CD4-positive, alpha-beta T cell treated with Interleukin-17A for 4 hours (primary cell): ENCODE measurements around the gene ATG2A.

Experiments
- DNase-seq: peaks from one replicate; pipeline ENCODE4 v3.0.0-alpha.2; 2020; ENCODE audit warnings: mixed read lengths

The ATG2A gene

GRCh38 chr11:64900774-64901173 is 16.2 kb downstream of the ATG2A start:
- DNase-seq = no peak

- peak; percentile 72 for DNase-seq
These were observed 16.7 kb downstream of the ATG2A start for GRCh38 chr11:64900263-64900678.

- DNase-seq = no peak
These were observed 18.5 kb downstream of the ATG2A start for GRCh38 chr11:64898541-64898940.

- DNase-seq = no peak
These were observed 18.9 kb downstream of the ATG2A start for GRCh38 chr11:64898076-64898445.

- no peak for DNase-seq
These were observed 19.5 kb downstream of the ATG2A start for GRCh38 chr11:64897381-64898075.

GRCh38 chr11:64896448-64897022 is 20.5 kb downstream of the ATG2A start:
- DNase-seq = no peak

GRCh38 chr11:64894812-64895452 is 22.1 kb downstream of the ATG2A start:
- no peak for DNase-seq

- peak; percentile 96 for DNase-seq
These were observed 22.8 kb downstream of the ATG2A start for GRCh38 chr11:64894070-64894811.

GRCh38 chr11:64893194-64894069 is 23.6 kb downstream of the ATG2A start:
- no peak for DNase-seq

GRCh38 chr11:64892838-64893193 is 24.2 kb downstream of the ATG2A start:
- no peak for DNase-seq

- DNase-seq = no peak
These were observed 24.6 kb downstream of the ATG2A start for GRCh38 chr11:64892411-64892831.

GRCh38 chr11:64891880-64892279 is 25.1 kb downstream of the ATG2A start:
- DNase-seq = no peak

GRCh38 chr11:64891215-64891848 is 25.7 kb downstream of the ATG2A start:
- DNase-seq = no peak

- no peak for DNase-seq
These were observed 26.5 kb downstream of the ATG2A start for GRCh38 chr11:64890522-64890939.

GRCh38 chr11:64888729-64889511 is 28.1 kb downstream of the ATG2A start:
- no peak for DNase-seq

- no peak for DNase-seq
These were observed 28.6 kb downstream of the ATG2A start for GRCh38 chr11:64888406-64888728.

- peak; percentile 91 for DNase-seq
These were observed 29.1 kb downstream of the ATG2A start for GRCh38 chr11:64887757-64888405.

GRCh38 chr11:64887234-64887756 is 29.7 kb downstream of the ATG2A start:
- no peak for DNase-seq

GRCh38 chr11:64885367-64886286 is 31.4 kb downstream of the ATG2A start:
- peak; percentile 56 for DNase-seq
